ENCODE results near the gene C20orf202. TPM values are rescaled to one million over a fixed set of nuclear protein-coding genes. Genes with fewer than 3 reads are reported as not detected.

The C20orf202 gene
- total RNA-seq, 4 donors from 2014 or later = 0.17 to 0.52 TPM; not detected in 2

GRCh38 chr20:1195226-1195625 is 8.0 kb upstream of the C20orf202 start:
- Histone ChIP-seq H3K4me3 (no peak overlapping the region), H3K27me3 (no peaks in the 10 kb centered on the region), H3K9me3 (peaks cover 0 to 5% (median 0%) of the 10 kb centered on the region in 4 donors), H3K4me1 (no peaks in the 10 kb centered on the region), H3K36me3 (no peaks in the 10 kb centered on the region), H3K27ac (replicated peaks in 1 of 4) (no peak overlapping the region)
- no peak for DNase-seq (ENCODE audit: extremely low spot score)
- WGBS = 80% methylated on average over 1 of the region's 1 CpG
- TF ChIP-seq POLR2A (IDR thresholded peaks at IDR 0.05; ENCODE audit: low read depth) (no peak), EP300 (IDR thresholded peaks at IDR 0.05) (no peak), CTCF (IDR thresholded peaks at IDR 0.05) (no peak), POLR2AphosphoS5 (IDR thresholded peaks at IDR 0.05) (no peak)
- intact Hi-C loops (cut with DNase I) = no loop called here

GRCh38 chr20:1196634-1197033 is 6.6 kb upstream of the C20orf202 start:
- Histone ChIP-seq H3K9me3 (peaks cover 0 to 5% (median 0%) of the 10 kb centered on the region in 4 donors), H3K4me1 (no peaks in the 10 kb centered on the region), H3K36me3 (no peaks in the 10 kb centered on the region), H3K27ac (replicated peaks in 1 of 4) (no peak overlapping the region), H3K4me3 (no peak overlapping the region), H3K27me3 (peaks cover 0 to 8% (median 0%) of the 10 kb centered on the region in 4 donors)
- DNase-seq (ENCODE audit: extremely low spot score) = no peak
- intact Hi-C loops (cut with DNase I) = no loop called here
- 78% methylated on average over 2 of the region's 2 CpGs for WGBS
- TF ChIP-seq CTCF (IDR thresholded peaks at IDR 0.05) (no peak), POLR2AphosphoS5 (IDR thresholded peaks at IDR 0.05) (no peak), POLR2A (IDR thresholded peaks at IDR 0.05; ENCODE audit: low read depth) (no peak), EP300 (IDR thresholded peaks at IDR 0.05) (no peak)

- TF ChIP-seq POLR2AphosphoS5 (IDR thresholded peaks at IDR 0.05) (no peak), CTCF (IDR thresholded peaks at IDR 0.05) (no peak), EP300 (IDR thresholded peaks at IDR 0.05) (no peak), POLR2A (IDR thresholded peaks at IDR 0.05; ENCODE audit: low read depth) (no peak)
- H3K27ac ChIP-seq (replicated peaks in 1 of 4) = no peak overlapping the region
- intact Hi-C loops (cut with DNase I) = no loop called here
- DNase-seq (ENCODE audit: extremely low spot score) = no peak
- no peak overlapping the region for H3K4me3 ChIP-seq
- H3K9me3 ChIP-seq = peaks cover 0 to 5% (median 0%) of the 10 kb centered on the region in 4 donors
- no peaks in the 10 kb centered on the region for H3K4me1 ChIP-seq
- WGBS = 80% methylated on average over 7 of the region's 7 CpGs
- peaks cover 0 to 8% (median 0%) of the 10 kb centered on the region in 4 donors for H3K27me3 ChIP-seq
- H3K36me3 ChIP-seq = no peaks in the 10 kb centered on the region
Observed at GRCh38 chr20:1197801-1198200, 5.5 kb upstream of the C20orf202 start.

GRCh38 chr20:1198751-1199150 is 4.5 kb upstream of the C20orf202 start:
- intact Hi-C loops (cut with DNase I) = no loop called here

More at GRCh38 chr20:1198751-1199150, 4.5 kb upstream of the C20orf202 start:
- Histone ChIP-seq H3K4me3 (no peak overlapping the region), H3K36me3 (no peaks in the 10 kb centered on the region), H3K27ac (replicated peaks in 1 of 4) (no peak overlapping the region), H3K4me1 (no peaks in the 10 kb centered on the region), H3K9me3 (peaks cover 0 to 5% (median 0%) of the 10 kb centered on the region in 4 donors), H3K27me3 (peaks cover 0 to 8% (median 0%) of the 10 kb centered on the region in 4 donors)
- no peak for DNase-seq (ENCODE audit: extremely low spot score)
- no peak for TF ChIP-seq POLR2AphosphoS5 (IDR thresholded peaks at IDR 0.05)
- TF ChIP-seq EP300 (IDR thresholded peaks at IDR 0.05) = no peak
- no peak for TF ChIP-seq CTCF (IDR thresholded peaks at IDR 0.05)
- no peak for TF ChIP-seq POLR2A (IDR thresholded peaks at IDR 0.05; ENCODE audit: low read depth)
- 89% methylated on average over 5 of the region's 5 CpGs for WGBS

Measured in esophagus muscularis mucosa (tissue), 4 donors.